ENCODE measurements around the gene CXCL11.
"Not testable (repeated sequence)": the region's sequence is repeated elsewhere in the genome, so short reads cannot be mapped to it uniquely, and the experiment has no call there.

Gene CXCL11

GRCh38 chr4:76042241-76042998 lies 6.5 kb upstream of the CXCL11 start:
- H3K36me3 ChIP-seq (ENCODE audit: control insufficient read depth, low read length); H3K4me1 ChIP-seq (ENCODE audit: control insufficient read depth, low read length); H3K9me2 ChIP-seq (replicated peaks; ENCODE audit: control insufficient read depth, low read length); H4K20me1 ChIP-seq (ENCODE audit: control insufficient read depth, insufficient read depth, low read depth, low read length); H3F3A ChIP-seq (ENCODE audit: control insufficient read depth, insufficient read depth); H3K4me2 ChIP-seq (ENCODE audit: low read length); H3K27ac ChIP-seq (ENCODE audit: low read depth, low read length); H3K4me3 ChIP-seq (ENCODE audit: low read length); H3K27me3 ChIP-seq (ENCODE audit: control insufficient read depth, low read length); H3K9me3 ChIP-seq (ENCODE audit: control insufficient read depth, insufficient read depth, low read length); H3K79me2 ChIP-seq (ENCODE audit: control insufficient read depth, low read length): not testable (repeated sequence)

DNA sequence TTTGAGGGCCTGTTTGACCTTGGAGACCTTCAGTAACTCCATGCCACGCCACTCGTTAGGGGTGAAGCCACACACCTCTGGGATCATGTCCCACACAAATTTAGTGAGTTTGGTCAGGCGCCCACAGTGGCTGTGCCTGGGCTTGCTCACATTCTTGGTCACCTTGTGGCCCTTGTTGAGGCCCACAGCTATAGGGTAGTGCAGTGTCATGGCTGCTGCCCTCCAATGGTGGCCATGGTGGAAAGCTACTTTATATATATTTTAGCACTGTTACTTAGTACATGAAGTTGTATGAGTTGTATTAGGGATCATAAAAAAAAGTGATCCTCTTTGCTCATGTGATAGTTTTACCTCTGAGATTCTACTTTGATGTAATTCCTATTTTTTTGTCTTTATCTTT lies 985 bp upstream of the CXCL11 start:
- Histone ChIP-seq H3K27ac (ENCODE audit: low read depth, low read length) (no peak overlapping the region), H3K9me3 (ENCODE audit: control insufficient read depth, insufficient read depth, low read length) (no peaks in the 10 kb centered on the region), H4K20me1 (ENCODE audit: control insufficient read depth, insufficient read depth, low read depth, low read length) (no peaks in the 10 kb centered on the region), H3K4me3 (ENCODE audit: low read length) (no peak overlapping the region), H3F3A (ENCODE audit: control insufficient read depth, insufficient read depth) (no peaks in the 10 kb centered on the region), H3K27me3 (ENCODE audit: control insufficient read depth, low read length) (0 out of 2 replicates have a peak, but pooled peaks cover 6% of the 10 kb centered on the region), H3K79me2 (ENCODE audit: control insufficient read depth, low read length) (no peaks in the 10 kb centered on the region), H3K4me1 (ENCODE audit: control insufficient read depth, low read length) (no peaks in the 10 kb centered on the region), H3K9me2 (replicated peaks; ENCODE audit: control insufficient read depth, low read length) (no peaks in the 10 kb centered on the region), H3K4me2 (ENCODE audit: low read length) (no peak overlapping the region), H3K36me3 (ENCODE audit: control insufficient read depth, low read length) (no peaks in the 10 kb centered on the region)
- TF ChIP-seq EZH2phosphoT487 (IDR thresholded peaks at IDR 0.05; ENCODE audit: borderline replicate concordance, low read length) (no peak), CTCF (IDR thresholded peaks at IDR 0.05; ENCODE audit: low read depth, low read length, poor library complexity, severe bottlenecking) (no peak)

DNA sequence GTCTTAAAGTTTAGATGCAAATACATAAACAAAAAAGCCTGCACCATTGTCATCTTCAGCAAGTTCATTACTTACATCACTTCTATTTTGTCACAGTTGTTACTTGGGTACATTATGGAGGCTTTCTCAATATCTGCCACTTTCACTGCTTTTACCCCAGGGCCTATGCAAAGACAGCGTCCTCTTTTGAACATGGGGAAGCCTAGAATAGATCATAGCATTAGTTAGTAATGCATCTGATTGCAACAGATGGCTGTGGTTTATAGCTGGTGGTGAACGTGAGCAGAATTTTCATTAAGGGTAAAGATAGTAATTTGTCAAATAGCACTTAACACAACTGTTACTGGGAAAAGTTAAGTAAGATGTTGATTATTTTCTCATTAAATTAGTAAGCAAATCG lies 729 bp downstream of the CXCL11 start:
- Histone ChIP-seq H3K27ac (ENCODE audit: low read depth, low read length) (no peak overlapping the region), H3K79me2 (ENCODE audit: control insufficient read depth, low read length) (no peaks in the 10 kb centered on the region), H3K9me3 (ENCODE audit: control insufficient read depth, insufficient read depth, low read length) (no peaks in the 10 kb centered on the region), H3K4me1 (ENCODE audit: control insufficient read depth, low read length) (no peaks in the 10 kb centered on the region), H3K4me3 (ENCODE audit: low read length) (no peak overlapping the region), H3K27me3 (ENCODE audit: control insufficient read depth, low read length) (0 out of 2 replicates have a peak, but pooled peaks cover 6% of the 10 kb centered on the region), H3K4me2 (ENCODE audit: low read length) (no peak overlapping the region), H3K36me3 (ENCODE audit: control insufficient read depth, low read length) (no peaks in the 10 kb centered on the region), H3K9me2 (replicated peaks; ENCODE audit: control insufficient read depth, low read length) (no peaks in the 10 kb centered on the region), H4K20me1 (ENCODE audit: control insufficient read depth, insufficient read depth, low read depth, low read length) (no peaks in the 10 kb centered on the region), H3F3A (ENCODE audit: control insufficient read depth, insufficient read depth) (no peaks in the 10 kb centered on the region)
- TF ChIP-seq CTCF (IDR thresholded peaks at IDR 0.05; ENCODE audit: low read depth, low read length, poor library complexity, severe bottlenecking), result no peak
- TF ChIP-seq EZH2phosphoT487 (IDR thresholded peaks at IDR 0.05; ENCODE audit: borderline replicate concordance, low read length), result no peak

DNA sequence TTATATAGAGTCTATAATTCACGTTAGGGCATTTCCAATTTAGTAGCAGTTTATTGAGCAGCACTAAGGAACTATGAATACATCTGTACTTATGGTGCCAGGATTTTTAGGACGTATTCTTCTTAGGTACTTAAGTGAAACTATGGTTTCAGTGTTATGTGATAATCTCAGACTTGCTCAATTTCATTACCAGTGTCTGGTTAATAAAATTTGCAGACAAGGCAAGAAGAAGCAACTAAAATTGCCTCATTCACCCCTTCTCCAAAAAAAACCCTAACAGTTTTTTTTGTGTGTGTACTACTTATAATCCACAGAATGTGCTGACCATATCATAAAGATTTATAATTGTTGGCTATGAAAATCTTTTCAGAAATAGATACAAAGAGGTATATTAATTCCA lies 6.6 kb downstream of the CXCL11 start:
- no peaks in the 10 kb centered on the region for H3K36me3 ChIP-seq (ENCODE audit: control insufficient read depth, low read length)
- H3F3A ChIP-seq (ENCODE audit: control insufficient read depth, insufficient read depth), result no peaks in the 10 kb centered on the region
- no peaks in the 10 kb centered on the region for H4K20me1 ChIP-seq (ENCODE audit: control insufficient read depth, insufficient read depth, low read depth, low read length)
- H3K27me3 ChIP-seq (ENCODE audit: control insufficient read depth, low read length), result peaks cover 9% of the 10 kb centered on the region
- no peak overlapping the region for H3K4me2 ChIP-seq (ENCODE audit: low read length)
- no peaks in the 10 kb centered on the region for H3K9me3 ChIP-seq (ENCODE audit: control insufficient read depth, insufficient read depth, low read length)
- TF ChIP-seq EZH2phosphoT487 (IDR thresholded peaks at IDR 0.05; ENCODE audit: borderline replicate concordance, low read length) (no peak), CTCF (IDR thresholded peaks at IDR 0.05; ENCODE audit: low read depth, low read length, poor library complexity, severe bottlenecking) (no peak)
- no peaks in the 10 kb centered on the region for H3K4me1 ChIP-seq (ENCODE audit: control insufficient read depth, low read length)
- H3K9me2 ChIP-seq (replicated peaks; ENCODE audit: control insufficient read depth, low read length), result no peaks in the 10 kb centered on the region
- no peaks in the 10 kb centered on the region for H3K79me2 ChIP-seq (ENCODE audit: control insufficient read depth, low read length)
- no peak overlapping the region for H3K27ac ChIP-seq (ENCODE audit: low read depth, low read length)
- H3K4me3 ChIP-seq (ENCODE audit: low read length), result no peak overlapping the region
